HG03565 (cell line): ENCODE data around the gene CFAP58.
A peak's percentile ranks its signal among the peaks of the same experiment; 100 is the strongest.
"Not testable (repeated sequence)": the region's sequence is repeated elsewhere in the genome, so short reads cannot be mapped to it uniquely, and the experiment has no call there.

Experiments
- ATAC-seq: cut with Tn5 transposase; IDR thresholded peaks from one replicate; pipeline ENCODE4 v1.9.1; 2021; ENCODE audit warnings: mild to moderate bottlenecking, moderate library complexity; ENCODE audit not compliant: unreplicated experiment

The CFAP58 gene

GRCh38 chr10:104427989-104428388, 74.4 kb downstream of the CFAP58 start:
- ATAC-seq = no peak

- no peak for ATAC-seq
Measured at GRCh38 chr10:104429846-104430245, 76.2 kb downstream of the CFAP58 start.

GRCh38 chr10:104430360-104430759, 76.7 kb downstream of the CFAP58 start:
- ATAC-seq = no peak

- no peak for ATAC-seq
Measured at GRCh38 chr10:104433669-104434068, 80.0 kb downstream of the CFAP58 start.

- ATAC-seq = no peak
Measured at GRCh38 chr10:104434601-104435000, 81.0 kb downstream of the CFAP58 start.

- ATAC-seq = no peak
Measured at GRCh38 chr10:104435822-104436221, 82.2 kb downstream of the CFAP58 start.

GRCh38 chr10:104437226-104437625, 83.6 kb downstream of the CFAP58 start:
- ATAC-seq = no peak

- no peak for ATAC-seq
Measured at GRCh38 chr10:104440221-104440620, 86.6 kb downstream of the CFAP58 start.

GRCh38 chr10:104441329-104442000, 87.8 kb downstream of the CFAP58 start:
- ATAC-seq = no peak

GRCh38 chr10:104445359-104445758, 91.7 kb downstream of the CFAP58 start:
- ATAC-seq = no peak

GRCh38 chr10:104446151-104446550, 92.5 kb downstream of the CFAP58 start:
- ATAC-seq = no peak

- ATAC-seq = no peak
Measured at GRCh38 chr10:104447331-104447730, 93.7 kb downstream of the CFAP58 start.

GRCh38 chr10:104447906-104448305, 94.3 kb downstream of the CFAP58 start:
- no peak for ATAC-seq

- no peak for ATAC-seq
Measured at GRCh38 chr10:104449391-104449790, 95.8 kb downstream of the CFAP58 start.

GRCh38 chr10:104450490-104450889, 96.9 kb downstream of the CFAP58 start:
- ATAC-seq = no peak

- no peak for ATAC-seq
Measured at GRCh38 chr10:104450954-104451353, 97.3 kb downstream of the CFAP58 start.

- no peak for ATAC-seq
Measured at GRCh38 chr10:104452977-104453376, 99.3 kb downstream of the CFAP58 start.

- peak; percentile 74 for ATAC-seq
Measured at GRCh38 chr10:104456802-104457542, 103.3 kb downstream of the CFAP58 start.

- ATAC-seq = no peak
Measured at GRCh38 chr10:104457543-104457828, 103.9 kb downstream of the CFAP58 start.

GRCh38 chr10:104465575-104465974, 111.9 kb downstream of the CFAP58 start:
- ATAC-seq = not testable (repeated sequence)

- not testable (repeated sequence) for ATAC-seq
Measured at GRCh38 chr10:104468818-104469217, 115.2 kb downstream of the CFAP58 start.

- ATAC-seq = no peak
Measured at GRCh38 chr10:104472505-104472904, 118.9 kb downstream of the CFAP58 start.
